SU-DHL-6 (cell line): ENCODE measurements around the gene SSC4D.

ENCODE experiments used
- H2AFZ ChIP-seq: fragments of 200-600 bp; sonication (generic); 2 replicates; pipeline ENCODE4 v1.6.1; 2014; ENCODE audit warnings: low read depth, mild to moderate bottlenecking, moderate library complexity, mixed read lengths, antibody characterized with exemption, low read length; ENCODE audit not compliant: severe bottlenecking
- H3F3A ChIP-seq: fragments of 200-600 bp; shearing (Covaris generic); 2 replicates; pipeline ENCODE4 v1.6.0; 2016; ENCODE audit warnings: antibody characterized with exemption, mild to moderate bottlenecking; ENCODE audit not compliant: insufficient read depth
- H3K27ac ChIP-seq: fragments of 200-600 bp; sonication (generic); 2 replicates; pipeline ENCODE4 v1.5.1; 2016; ENCODE audit warnings: low read depth, mild to moderate bottlenecking, low read length, moderate library complexity, mixed read lengths
- H3K27me3 ChIP-seq: fragments of 200-600 bp; sonication (generic), shearing (Covaris generic); 2 replicates; pipeline ENCODE4 v1.6.0; 2014; ENCODE audit warnings: mild to moderate bottlenecking, low read length
- H3K36me3 ChIP-seq: fragments of 200-600 bp; sonication (generic); 2 replicates; pipeline ENCODE4 v1.6.1; 2014; ENCODE audit warnings: mild to moderate bottlenecking, low read length, mixed read lengths
- H3K4me2 ChIP-seq: fragments of 300-600, 200-600 bp; shearing (Covaris generic), sonication (generic); 2 replicates; pipeline ENCODE4 v1.6.0; 2014; ENCODE audit warnings: low read length, low read depth, mild to moderate bottlenecking; ENCODE audit not compliant: poor library complexity, severe bottlenecking
- H3K4me3 ChIP-seq: fragments of 200-600 bp; sonication (generic); 2 replicates; pipeline ENCODE4 v1.5.1; 2014; ENCODE audit warnings: antibody characterized with exemption, low read length, mild to moderate bottlenecking, mixed read lengths; ENCODE audit not compliant: insufficient read depth, poor library complexity, severe bottlenecking
- H3K79me2 ChIP-seq: fragments of 200-600 bp; sonication (generic); 2 replicates; pipeline ENCODE4 v1.6.1; 2014; ENCODE audit warnings: mild to moderate bottlenecking, low read length, moderate library complexity; ENCODE audit not compliant: insufficient read depth
- H3K9ac ChIP-seq: fragments of 200-600 bp; sonication (generic); 2 replicates; pipeline ENCODE4 v1.7.0; 2014; ENCODE audit warnings: mild to moderate bottlenecking, low read length
- H3K9me2 ChIP-seq: fragments of 200-600 bp; sonication (generic); replicated peaks from 2 replicates; pipeline ENCODE4 v1.6.1; 2014; ENCODE audit warnings: low read length; ENCODE audit not compliant: insufficient read depth
- H3K9me3 ChIP-seq: fragments of 200-600 bp; sonication (generic); 2 replicates; pipeline ENCODE4 v1.6.1; 2014; ENCODE audit warnings: low read length, mixed read lengths; ENCODE audit not compliant: insufficient read depth
- H4K20me1 ChIP-seq: fragments of 200-600 bp; sonication (generic); 2 replicates; pipeline ENCODE4 v1.6.1; 2014; ENCODE audit warnings: low read depth, mild to moderate bottlenecking, antibody characterized with exemption, low read length, moderate library complexity, mixed read lengths
- CTCF ChIP-seq: fragments of 200-600 bp; sonication (generic); IDR thresholded peaks from one replicate; pipeline ENCODE4 v1.5.1; 2017; ENCODE audit warnings: antibody characterized with exemption, mild to moderate bottlenecking, low read length, moderate library complexity; ENCODE audit not compliant: insufficient read depth, poor library complexity, severe bottlenecking
- EZH2phosphoT487 ChIP-seq: fragments of 200-600 bp; sonication (generic), shearing (Covaris generic); conservative IDR thresholded peaks from 2 replicates; pipeline ENCODE4 v1.6.1; 2018; ENCODE audit warnings: mild to moderate bottlenecking, antibody characterized with exemption, low read length, moderate library complexity, mixed read lengths

The SSC4D gene

GRCh38 chr7:76343931-76344321, 65.6 kb downstream of the SSC4D start:
- Histone ChIP-seq H3K36me3 (peaks cover 28% of the 10 kb centered on the region; the same call in 1 of the 2 replicates), H3F3A (0 out of 2 replicates have a peak, but pooled peaks cover 4% of the 10 kb centered on the region), H3K79me2 (peaks cover 98% of the 10 kb centered on the region)

GRCh38 chr7:76343294-76343930, 66.1 kb downstream of the SSC4D start:
- H3K27ac ChIP-seq, result no peak overlapping the region
- H4K20me1 ChIP-seq, result peaks cover 26% of the 10 kb centered on the region
- peaks cover 28% of the 10 kb centered on the region; the same call in 1 of the 2 replicates for H3K36me3 ChIP-seq
- H3K9me2 ChIP-seq, result no peaks in the 10 kb centered on the region
- H3K4me3 ChIP-seq, result no peak overlapping the region
- H3K79me2 ChIP-seq, result peaks cover 98% of the 10 kb centered on the region
- H3F3A ChIP-seq, result 0 out of 2 replicates have a peak, but pooled peaks cover 4% of the 10 kb centered on the region
- H3K9ac ChIP-seq, result no peak overlapping the region
- no peaks in the 10 kb centered on the region for H3K27me3 ChIP-seq
- TF ChIP-seq EZH2phosphoT487 (no peak), CTCF (no peak)
- H3K9me3 ChIP-seq, result no peaks in the 10 kb centered on the region
- no peak overlapping the region for H3K4me2 ChIP-seq
- H2AFZ ChIP-seq, result no peak overlapping the region

More at GRCh38 chr7:76343931-76344321, 65.6 kb downstream of the SSC4D start:
- Histone ChIP-seq H4K20me1 (peaks cover 21% of the 10 kb centered on the region), H3K9ac (no peak overlapping the region), H2AFZ (no peak overlapping the region), H3K4me3 (no peak overlapping the region), H3K9me3 (no peaks in the 10 kb centered on the region), H3K27me3 (no peaks in the 10 kb centered on the region), H3K27ac (no peak overlapping the region), H3K4me2 (no peak overlapping the region), H3K9me2 (no peaks in the 10 kb centered on the region)
- TF ChIP-seq CTCF, result no peak
- no peak for TF ChIP-seq EZH2phosphoT487

DNA sequence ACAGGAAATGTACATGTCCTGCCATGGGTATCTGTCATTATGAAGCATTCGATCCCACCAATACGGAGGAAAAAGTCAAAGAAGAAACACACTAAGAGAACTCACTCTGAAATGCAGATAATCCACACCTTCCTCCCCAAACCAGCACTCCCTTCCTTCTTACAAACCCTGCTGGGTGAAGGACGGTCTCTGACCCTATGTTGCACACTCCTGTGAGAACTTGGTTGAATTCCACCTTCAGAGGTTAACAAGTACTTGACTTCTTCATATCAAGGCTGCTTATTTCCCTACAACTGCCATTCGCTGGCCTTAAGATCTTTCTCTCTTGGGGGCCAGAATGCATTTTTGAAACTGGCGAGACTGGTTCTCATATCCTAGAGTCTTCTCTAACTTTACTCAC, 67.3 kb downstream of the SSC4D start:
- Histone ChIP-seq H3K36me3 (peaks cover 25% of the 10 kb centered on the region; the same call in 1 of the 2 replicates), H4K20me1 (peaks cover 29% of the 10 kb centered on the region), H3K79me2 (peaks cover 98% of the 10 kb centered on the region), H3K9me3 (no peaks in the 10 kb centered on the region), H3K27me3 (no peaks in the 10 kb centered on the region), H3K27ac (no peak overlapping the region), H3K9me2 (no peaks in the 10 kb centered on the region), H3K4me2 (no peak overlapping the region), H3K4me3 (no peak overlapping the region), H3F3A (0 out of 2 replicates have a peak, but pooled peaks cover 4% of the 10 kb centered on the region), H3K9ac (no peak overlapping the region), H2AFZ (no peak overlapping the region)
- TF ChIP-seq CTCF (no peak), EZH2phosphoT487 (no peak)
